Natural killer cell (primary cell): ENCODE data around the gene TBC1D9B. TPM values are rescaled to one million over a fixed set of nuclear protein-coding genes. Genes with fewer than 3 reads are reported as not detected.
A peak's percentile ranks its signal among the peaks of the same experiment; 100 is the strongest.

Source experiments
- ATAC-seq, 3 donors: fragments of 150-1000 bp in 2 of 3; fragments of 200-7000 bp in 1 of 3; cut with Tn5 transposase; 1 replicate in 1 of 3; 2 replicates in 2 of 3; pipeline ENCODE4 v1.10.0; 2021; ENCODE audit warnings: mild to moderate bottlenecking in 2 of 3, moderate library complexity in 2 of 3
- DNase-seq, 2 donors: peaks; one replicate each; pipeline versions ENCODE4 v3.0.0 to v3.0.0-alpha.2; 2013 to 2021; ENCODE audit warnings: mixed read lengths in 1 of 2
- H3K27ac ChIP-seq: one replicate; pipeline ENCODE4 v1.5.1; 2013; ENCODE audit warnings: mild to moderate bottlenecking, low read length
- H3K27me3 ChIP-seq: one replicate; pipeline ENCODE4 v1.6.1; 2013; ENCODE audit warnings: low read length; ENCODE audit not compliant: control insufficient read depth, insufficient read depth
- H3K36me3 ChIP-seq: one replicate; pipeline ENCODE4 v1.6.1; 2013; ENCODE audit warnings: low read length; ENCODE audit not compliant: control insufficient read depth, insufficient read depth
- H3K4me1 ChIP-seq: one replicate; pipeline ENCODE4 v1.6.1; 2013; ENCODE audit warnings: low read length; ENCODE audit not compliant: control insufficient read depth, insufficient read depth
- H3K4me3 ChIP-seq: one replicate; pipeline ENCODE4 v1.5.1; 2013; ENCODE audit warnings: low read length
- H3K9me3 ChIP-seq: one replicate; pipeline ENCODE4 v1.6.1; 2013; ENCODE audit warnings: low read length; ENCODE audit not compliant: control insufficient read depth, insufficient read depth
- H3K27ac Mint-ChIP-seq, 2 donors: one replicate each; pipeline ENCODE4 v1.8.0; 2022; ENCODE audit warnings: mild to moderate bottlenecking in 2 of 2, mixed read lengths in 2 of 2, moderate library complexity in 1 of 2
- H3K27me3 Mint-ChIP-seq, 2 donors: one replicate each; pipeline ENCODE4 v1.8.0; 2022; ENCODE audit warnings: low read depth in 2 of 2, mixed read lengths in 2 of 2
- H3K36me3 Mint-ChIP-seq: one replicate; pipeline ENCODE4 v1.8.0; 2022; ENCODE audit warnings: mixed read lengths
- H3K4me1 Mint-ChIP-seq, 2 donors: one replicate each; pipeline ENCODE4 v1.8.0; 2022; ENCODE audit warnings: mixed read lengths in 2 of 2
- H3K4me3 Mint-ChIP-seq: one replicate; pipeline ENCODE4 v1.8.0; 2022; ENCODE audit warnings: mild to moderate bottlenecking, moderate library complexity, mixed read lengths
- H3K9me3 Mint-ChIP-seq, 2 donors: one replicate each; pipeline ENCODE4 v1.8.0; 2022; ENCODE audit warnings: mixed read lengths in 2 of 2
- CTCF ChIP-seq: fragments of 200-600 bp; IDR thresholded peaks from one replicate; pipeline ENCODE4 v1.8.0; 2022; ENCODE audit warnings: antibody characterized with exemption
- WGBS: methylation state at CpG from one replicate; pipeline ENCODE4 v1.1.7; 2013; ENCODE audit warnings: missing lambda C conversion rate; ENCODE audit not compliant: insufficient coverage; 5-methylcytosine and 5-hydroxymethylcytosine counted together
- intact Hi-C: fragments of 100-400 bp; cut with micrococcal nuclease; formaldehyde crosslinking; loops from one replicate; pipeline ENCODE4 v1.14.2; 2022
- total RNA-seq, 4 donors: library from RNA; stranded (reverse); fragments of 120-200 nt in 1 of 4; gene quantifications; one replicate each; pipeline versions ENCODE4 v1.2.3 to v1.2.4, GENCODE V29; 2013 to 2022

Gene TBC1D9B
- total RNA-seq, 3 donors from 2014 or later (not counting 1 experiment from before 2014, with no cell fraction given) = 102 to 115 (median 113) TPM

GRCh38 chr5:179908528-179908927 lies 831 bp upstream of the TBC1D9B start:
- Mint-ChIP-seq H3K36me3 (no peaks in the 10 kb centered on the region), H3K27ac (peak overlapping the region in 1 of 2 donors; percentile 46), H3K4me1 (peaks cover 10 to 27% of the 10 kb centered on the region in 2 donors), H3K9me3 (no peaks in the 10 kb centered on the region), H3K4me3 (peak overlapping the region; percentile 88), H3K27me3 (no peaks in the 10 kb centered on the region)
- Histone ChIP-seq H3K4me3 (no peak overlapping the region), H3K9me3 (no peaks in the 10 kb centered on the region), H3K27ac (no peak overlapping the region), H3K4me1 (peaks cover 27% of the 10 kb centered on the region), H3K27me3 (no peaks in the 10 kb centered on the region), H3K36me3 (peaks cover 4% of the 10 kb centered on the region)
- intact Hi-C loops = loop anchor here (2.0 kb wide), 1 partner anchor 146 kb away; no protein-coding TSS in a partner anchor
- no peak for ATAC-seq
- 95% methylated on average over 16 of the region's 16 CpGs for WGBS
- TF ChIP-seq CTCF = no peak
- DNase-seq = no peak

- intact Hi-C loops = loop anchor here (2.0 kb wide), 1 partner anchor 104 kb away; no protein-coding TSS in a partner anchor
- H3K4me1 ChIP-seq = peaks cover 23% of the 10 kb centered on the region
- H3K36me3 ChIP-seq = peaks cover 14% of the 10 kb centered on the region
- H3K27me3 Mint-ChIP-seq = no peaks in the 10 kb centered on the region
- no peaks in the 10 kb centered on the region for H3K36me3 Mint-ChIP-seq
- peak; percentile 21 to 54 for DNase-seq
- WGBS = 18% methylated on average over 50 of the region's 50 CpGs
- no peak for TF ChIP-seq CTCF
- peaks cover 10 to 27% of the 10 kb centered on the region in 2 donors for H3K4me1 Mint-ChIP-seq
- peak overlapping the region; percentile 86 for H3K4me3 Mint-ChIP-seq
- no peak overlapping the region for H3K27ac ChIP-seq
- peak; percentile 22 to 40 (median 30) for ATAC-seq
- H3K9me3 Mint-ChIP-seq = no peaks in the 10 kb centered on the region
- H3K9me3 ChIP-seq = no peaks in the 10 kb centered on the region
- H3K4me3 ChIP-seq = peak overlapping the region; percentile 55
- H3K27ac Mint-ChIP-seq = peak overlapping the region; percentile 68 to 78
- no peaks in the 10 kb centered on the region for H3K27me3 ChIP-seq
These were observed 722 bp downstream of the TBC1D9B start for GRCh38 chr5:179906795-179907555.

- ATAC-seq (no peak), DNase-seq (peak in 1 of 2 donors; percentile 17)
- Mint-ChIP-seq H3K9me3 (no peaks in the 10 kb centered on the region), H3K27me3 (no peaks in the 10 kb centered on the region), H3K36me3 (no peaks in the 10 kb centered on the region), H3K4me3 (peak overlapping the region; percentile 86), H3K27ac (peak overlapping the region; percentile 68 to 74), H3K4me1 (peaks cover 10 to 27% of the 10 kb centered on the region in 2 donors)
- WGBS = 87% methylated on average over 24 of the region's 24 CpGs
- Histone ChIP-seq H3K9me3 (no peaks in the 10 kb centered on the region), H3K4me3 (no peak overlapping the region), H3K4me1 (peaks cover 23% of the 10 kb centered on the region), H3K27ac (no peak overlapping the region), H3K36me3 (peaks cover 14% of the 10 kb centered on the region), H3K27me3 (no peaks in the 10 kb centered on the region)
- no peak for TF ChIP-seq CTCF
- intact Hi-C loops = loop anchor here (2.0 kb wide), 1 partner anchor 104 kb away; no protein-coding TSS in a partner anchor
These were observed 1.4 kb downstream of the TBC1D9B start for GRCh38 chr5:179906294-179906794.
